OCI-LY3 (cell line): ENCODE results near the gene SARS2.
A peak's percentile ranks its signal among the peaks of the same experiment; 100 is the strongest.

Experiments used
- H2AFZ ChIP-seq: fragments of 200-600, 300-600 bp; shearing (Covaris generic); 2 replicates; pipeline ENCODE4 v1.6.0; 2014; ENCODE audit warnings: antibody characterized with exemption, low read depth, low read length
- H3K27ac ChIP-seq: fragments of 200-600, 300-600 bp; sonication (generic); 2 replicates; pipeline ENCODE4 v1.5.1; 2014; ENCODE audit warnings: mild to moderate bottlenecking, low read length, moderate library complexity, mixed read lengths
- H3K27me3 ChIP-seq: fragments of 200-600, 300-600 bp; sonication (generic); 2 replicates; pipeline ENCODE4 v1.6.1; 2014; ENCODE audit warnings: low read depth, low read length, mixed read lengths
- H3K36me3 ChIP-seq: fragments of 200-600, 300-600 bp; sonication (generic); replicated peaks from 2 replicates; pipeline ENCODE3; 2014; ENCODE audit warnings: low read depth, low read length, mixed read lengths
- H3K4me1 ChIP-seq: fragments of 300-600, 200-600 bp; sonication (generic); 2 replicates; pipeline ENCODE4 v1.6.1; 2014; ENCODE audit warnings: low read length, mixed read lengths
- H3K4me2 ChIP-seq: fragments of 200-600, 300-600 bp; sonication (generic); 2 replicates; pipeline ENCODE4 v1.6.1; 2014; ENCODE audit warnings: low read length, mixed read lengths
- H3K4me3 ChIP-seq: fragments of 300-600, 200-600 bp; sonication (generic); 2 replicates; pipeline ENCODE4 v1.5.1; 2014; ENCODE audit warnings: antibody characterized with exemption, mild to moderate bottlenecking, low read length, moderate library complexity
- H3K79me2 ChIP-seq: fragments of 300-600, 200-600 bp; shearing (Covaris generic); 2 replicates; pipeline ENCODE4 v1.6.1; 2014; ENCODE audit warnings: mild to moderate bottlenecking, low read length, mixed read lengths
- H3K9ac ChIP-seq: fragments of 300-600, 200-600 bp; shearing (Covaris generic); 2 replicates; pipeline ENCODE4 v1.6.0; 2014; ENCODE audit warnings: mild to moderate bottlenecking, low read length, moderate library complexity
- H3K9me3 ChIP-seq: fragments of 200-600, 300-600 bp; shearing (Covaris generic); 2 replicates; pipeline ENCODE4 v1.6.1; 2014; ENCODE audit warnings: low read length, mixed read lengths; ENCODE audit not compliant: insufficient read depth
- H4K20me1 ChIP-seq: fragments of 200-600, 300-600 bp; sonication (generic); 2 replicates; pipeline ENCODE4 v1.6.1; 2016; ENCODE audit warnings: low read length, mixed read lengths; ENCODE audit not compliant: insufficient read depth
- EZH2phosphoT487 ChIP-seq: fragments of 200-600 bp; shearing (Covaris generic); IDR thresholded peaks from 2 replicates; pipeline ENCODE4 v1.6.1; 2018; ENCODE audit warnings: antibody characterized with exemption, mixed run types, low read depth
- TF ChIP-seq, protein P1 (sequence below): fragments of 200-600, 300-600 bp; sonication (generic); IDR thresholded peaks from 2 replicates; pipeline ENCODE4 v1.5.1; 2014; ENCODE audit warnings: antibody characterized with exemption, low read length, low read depth

SARS2 gene

GRCh38 chr19:38977445-38978325 is 47.1 kb upstream of the SARS2 start:
- TF ChIP-seq, protein P1, sequence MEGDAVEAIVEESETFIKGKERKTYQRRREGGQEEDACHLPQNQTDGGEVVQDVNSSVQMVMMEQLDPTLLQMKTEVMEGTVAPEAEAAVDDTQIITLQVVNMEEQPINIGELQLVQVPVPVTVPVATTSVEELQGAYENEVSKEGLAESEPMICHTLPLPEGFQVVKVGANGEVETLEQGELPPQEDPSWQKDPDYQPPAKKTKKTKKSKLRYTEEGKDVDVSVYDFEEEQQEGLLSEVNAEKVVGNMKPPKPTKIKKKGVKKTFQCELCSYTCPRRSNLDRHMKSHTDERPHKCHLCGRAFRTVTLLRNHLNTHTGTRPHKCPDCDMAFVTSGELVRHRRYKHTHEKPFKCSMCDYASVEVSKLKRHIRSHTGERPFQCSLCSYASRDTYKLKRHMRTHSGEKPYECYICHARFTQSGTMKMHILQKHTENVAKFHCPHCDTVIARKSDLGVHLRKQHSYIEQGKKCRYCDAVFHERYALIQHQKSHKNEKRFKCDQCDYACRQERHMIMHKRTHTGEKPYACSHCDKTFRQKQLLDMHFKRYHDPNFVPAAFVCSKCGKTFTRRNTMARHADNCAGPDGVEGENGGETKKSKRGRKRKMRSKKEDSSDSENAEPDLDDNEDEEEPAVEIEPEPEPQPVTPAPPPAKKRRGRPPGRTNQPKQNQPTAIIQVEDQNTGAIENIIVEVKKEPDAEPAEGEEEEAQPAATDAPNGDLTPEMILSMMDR: no peak
- no peak for TF ChIP-seq EZH2phosphoT487
- peak overlapping the region; percentile 88; the same call in 1 of the 2 replicates for H3K4me3 ChIP-seq
- H3K36me3 ChIP-seq: peaks cover 15% of the 10 kb centered on the region
- no peaks in the 10 kb centered on the region for H3K27me3 ChIP-seq
- H3K9ac ChIP-seq: peak overlapping the region; percentile 97
- H3K4me1 ChIP-seq: peaks cover 36% of the 10 kb centered on the region
- H3K27ac ChIP-seq: peak overlapping the region; percentile 97
- H4K20me1 ChIP-seq: no peaks in the 10 kb centered on the region
- H2AFZ ChIP-seq: no peak overlapping the region
- peaks cover 15% of the 10 kb centered on the region for H3K9me3 ChIP-seq
- H3K4me2 ChIP-seq: peak overlapping the region; percentile 90
- H3K79me2 ChIP-seq: peaks cover 28% of the 10 kb centered on the region

GRCh38 chr19:38975861-38976271 is 45.3 kb upstream of the SARS2 start:
- Histone ChIP-seq H3K79me2 (peaks cover 46% of the 10 kb centered on the region), H3K4me3 (peak overlapping the region; percentile 88), H4K20me1 (peaks cover 3% of the 10 kb centered on the region; the same call in 1 of the 2 replicates), H3K27me3 (no peaks in the 10 kb centered on the region), H3K36me3 (peaks cover 24% of the 10 kb centered on the region), H3K9ac (peak overlapping the region; percentile 97), H3K27ac (peak overlapping the region; percentile 97), H3K9me3 (peaks cover 10% of the 10 kb centered on the region), H3K4me1 (peaks cover 39% of the 10 kb centered on the region), H2AFZ (no peak overlapping the region), H3K4me2 (peak overlapping the region; percentile 90)
- TF ChIP-seq, protein P1: no peak
- no peak for TF ChIP-seq EZH2phosphoT487

GRCh38 chr19:38975214-38975860 is 44.8 kb upstream of the SARS2 start, which contains the start of gene FBXO17:
Gene FBXO17 (minus strand): TSS chr19:38975742. CDS start chr19:38950319, 25,423 bp downstream.
- peak within 1 kb of the TSS; percentile 10; the same call in 1 of the 2 replicates for H2AFZ ChIP-seq
- H3K4me3 ChIP-seq: peak within 1 kb of the TSS; percentile 88
- peak within 1 kb of the TSS; percentile 90 for H3K4me2 ChIP-seq

More at GRCh38 chr19:38975214-38975860, 44.8 kb upstream of the SARS2 start, which contains the start of gene FBXO17:
- TF ChIP-seq EZH2phosphoT487: no peak
- TF ChIP-seq, protein P1: no peak
- peaks cover 7% of the 10 kb centered on the region for H4K20me1 ChIP-seq
- H3K4me1 ChIP-seq: peaks cover 39% of the 10 kb centered on the region
- peaks cover 5% of the 10 kb centered on the region; the same call in 1 of the 2 replicates for H3K9me3 ChIP-seq
- H3K9ac ChIP-seq: peak within 1 kb of the TSS; percentile 97
- peaks cover 22% of the 10 kb centered on the region for H3K36me3 ChIP-seq
- H3K27me3 ChIP-seq: no peaks in the 10 kb centered on the region
- H3K27ac ChIP-seq: peak within 1 kb of the TSS; percentile 97
- H3K79me2 ChIP-seq: peaks cover 51% of the 10 kb centered on the region
